Left lobe of liver (tissue), 2 donors: Measurements from ENCODE around the gene MRPL33. TPM values are rescaled to one million over a fixed set of nuclear protein-coding genes. Genes with fewer than 3 reads are reported as not detected.
A peak's percentile ranks its signal among the peaks of the same experiment; 100 is the strongest.

Source experiments
- ATAC-seq: fragments of 200-7000 bp; cut with Tn5 transposase; one replicate; pipeline ENCODE4 v1.9.1; 2020; ENCODE audit warnings: mild to moderate bottlenecking, moderate library complexity
- DNase-seq: peaks from one replicate; pipeline ENCODE4 v3.0.0-alpha.2; 2020; ENCODE audit warnings: low spot score
- total RNA-seq: library from RNA; stranded (reverse); gene quantifications from one replicate; pipeline ENCODE4 v1.2.1, GENCODE V29; 2021
- donor health status: DM: no; HTN: no; CAD: no; lungs with moderate emphysema.
- donor health status: DM: no; HTN: yes; CAD: no.

The MRPL33 gene
- total RNA-seq, 1 donor from 2014 or later: 21.3 TPM

- ATAC-seq (no peak), DNase-seq (no peak)
These were observed 35.0 kb downstream of the MRPL33 start for GRCh38 chr2:27806311-27807059.

- peak; percentile 65 for ATAC-seq
- no peak for DNase-seq
These were observed 36.0 kb downstream of the MRPL33 start for GRCh38 chr2:27807476-27807875.

GRCh38 chr2:27808418-27808817 lies 36.9 kb downstream of the MRPL33 start:
- DNase-seq (no peak), ATAC-seq (no peak)

- no peak for ATAC-seq
- no peak for DNase-seq
These were observed 37.5 kb downstream of the MRPL33 start for GRCh38 chr2:27808984-27809383.

- no peak for DNase-seq
- ATAC-seq: no peak
These were observed 38.3 kb downstream of the MRPL33 start for GRCh38 chr2:27809761-27810241.

GRCh38 chr2:27810455-27810854 lies 38.9 kb downstream of the MRPL33 start:
- DNase-seq (no peak), ATAC-seq (no peak)

- ATAC-seq (no peak), DNase-seq (no peak)
These were observed 40.2 kb downstream of the MRPL33 start for GRCh38 chr2:27811768-27812167.

GRCh38 chr2:27814758-27815157 lies 43.2 kb downstream of the MRPL33 start:
- ATAC-seq (no peak), DNase-seq (no peak)

GRCh38 chr2:27815860-27816438 lies 44.4 kb downstream of the MRPL33 start:
- ATAC-seq (no peak), DNase-seq (no peak)

- no peak for DNase-seq
- no peak for ATAC-seq
These were observed 50.5 kb downstream of the MRPL33 start for GRCh38 chr2:27822049-27822448.

GRCh38 chr2:27823135-27823534 lies 51.6 kb downstream of the MRPL33 start:
- ATAC-seq (no peak), DNase-seq (no peak)

GRCh38 chr2:27823569-27823968 lies 52.0 kb downstream of the MRPL33 start:
- ATAC-seq (no peak), DNase-seq (no peak)

GRCh38 chr2:27824401-27824800 lies 52.9 kb downstream of the MRPL33 start:
- DNase-seq (no peak), ATAC-seq (no peak)

- ATAC-seq: no peak
- DNase-seq: no peak
These were observed 56.8 kb downstream of the MRPL33 start for GRCh38 chr2:27828305-27828704.

Other genes starting within 250 kb of the MRPL33 start
- 6.7 TPM for gene ZNF512, start 188.7 kb upstream of the MRPL33 start, total RNA-seq
- 1.2 TPM for gene CCDC121, start 142.7 kb upstream of the MRPL33 start, total RNA-seq
- gene GPN1, start 142.7 kb upstream of the MRPL33 start, total RNA-seq: 8.6 TPM
- 12.2 TPM for gene SUPT7L, start 108.1 kb upstream of the MRPL33 start, total RNA-seq
- gene SLC4A1AP, start 107.8 kb upstream of the MRPL33 start, total RNA-seq: 7.6 TPM
- gene RBKS, start 118.7 kb downstream of the MRPL33 start, total RNA-seq: 13.3 TPM
- 16.7 TPM for gene BABAM2, start 119.0 kb downstream of the MRPL33 start, total RNA-seq